ENCODE data around the gene BCL6B. TPM values are rescaled to one million over a fixed set of nuclear protein-coding genes. Genes with fewer than 3 reads are reported as not detected.

The BCL6B gene
- total RNA-seq, 2 experiments from 2014 or later, result not detected

- H4K20me1 ChIP-seq (ENCODE audit: insufficient read depth, low read length), result no peaks in the 10 kb centered on the region; the same call in 1 of the 2 replicates
- intact Hi-C loops (cut with micrococcal nuclease; ENCODE audit: unreplicated experiment), result no loop called here
- DNase-seq (ENCODE audit: low spot score), result no peak
These were observed 21.4 kb upstream of the BCL6B start for GRCh38 chr17:7001318-7001961.

GRCh38 chr17:7002288-7003047 lies 20.4 kb upstream of the BCL6B start:
- POLR2A ChIA-PET, result interaction anchor here (0.9 kb wide), 1 partner anchor 9 kb away, joined by 3 read pairs; no protein-coding TSS in a partner anchor

More at GRCh38 chr17:7001318-7001961, 21.4 kb upstream of the BCL6B start:
- Histone ChIP-seq H3K4me1 (ENCODE audit: insufficient read depth, low read length, poor library complexity, severe bottlenecking) (no peaks in the 10 kb centered on the region), H3K27ac (ENCODE audit: low read depth, low read length, poor library complexity, severe bottlenecking) (no peak overlapping the region), H3K36me3 (ENCODE audit: insufficient read depth, low read length) (peaks cover 36% of the 10 kb centered on the region), H3K79me2 (ENCODE audit: insufficient read depth, low read depth, low read length) (no peaks in the 10 kb centered on the region), H3K4me3 (ENCODE audit: low read depth, low read length, poor library complexity, severe bottlenecking) (no peak overlapping the region), H3K9me2 (ENCODE audit: insufficient read depth, low read length) (no peaks in the 10 kb centered on the region), H3K9me3 (ENCODE audit: low read length) (no peaks in the 10 kb centered on the region), H2AFZ (ENCODE audit: low read length) (no peak overlapping the region), H3K4me2 (ENCODE audit: low read length) (no peak overlapping the region)
- CTCF ChIA-PET (ENCODE audit: unreplicated experiment), result no interaction called here
- TF ChIP-seq EZH2phosphoT487 (IDR thresholded peaks at IDR 0.05; ENCODE audit: borderline replicate concordance, low read depth, low read length) (no peak), CTCF (conservative IDR thresholded peaks at IDR 0.05; ENCODE audit: low read length) (peak; percentile 62)
- BruUV-seq (replicated peaks), result no TSS peak
- POLR2A ChIA-PET, result no interaction called here

More at GRCh38 chr17:7002288-7003047, 20.4 kb upstream of the BCL6B start:
- Histone ChIP-seq H3K9me3 (ENCODE audit: low read length) (no peaks in the 10 kb centered on the region), H3K79me2 (ENCODE audit: insufficient read depth, low read depth, low read length) (no peaks in the 10 kb centered on the region), H4K20me1 (ENCODE audit: insufficient read depth, low read length) (no peaks in the 10 kb centered on the region; the same call in 1 of the 2 replicates), H3K9me2 (ENCODE audit: insufficient read depth, low read length) (no peaks in the 10 kb centered on the region), H3K4me2 (ENCODE audit: low read length) (no peak overlapping the region), H3K36me3 (ENCODE audit: insufficient read depth, low read length) (peaks cover 36% of the 10 kb centered on the region), H3K4me1 (ENCODE audit: insufficient read depth, low read length, poor library complexity, severe bottlenecking) (no peaks in the 10 kb centered on the region), H3K27ac (ENCODE audit: low read depth, low read length, poor library complexity, severe bottlenecking) (no peak overlapping the region), H2AFZ (ENCODE audit: low read length) (no peak overlapping the region), H3K4me3 (ENCODE audit: low read depth, low read length, poor library complexity, severe bottlenecking) (no peak overlapping the region)
- CTCF ChIA-PET (ENCODE audit: unreplicated experiment), result no interaction called here
- BruUV-seq (replicated peaks), result no TSS peak
- intact Hi-C loops (cut with micrococcal nuclease; ENCODE audit: unreplicated experiment), result no loop called here
- TF ChIP-seq EZH2phosphoT487 (IDR thresholded peaks at IDR 0.05; ENCODE audit: borderline replicate concordance, low read depth, low read length), result no peak
- TF ChIP-seq CTCF (conservative IDR thresholded peaks at IDR 0.05; ENCODE audit: low read length), result no peak
- no peak for DNase-seq (ENCODE audit: low spot score)
